HG03354 (cell line): ENCODE data around the gene ZFYVE26.

ENCODE experiments used
- ATAC-seq: cut with Tn5 transposase; IDR thresholded peaks from one replicate; pipeline ENCODE4 v1.9.1; 2021; ENCODE audit warnings: mild to moderate bottlenecking; ENCODE audit not compliant: unreplicated experiment, poor library complexity, severe bottlenecking

ZFYVE26 gene

DNA sequence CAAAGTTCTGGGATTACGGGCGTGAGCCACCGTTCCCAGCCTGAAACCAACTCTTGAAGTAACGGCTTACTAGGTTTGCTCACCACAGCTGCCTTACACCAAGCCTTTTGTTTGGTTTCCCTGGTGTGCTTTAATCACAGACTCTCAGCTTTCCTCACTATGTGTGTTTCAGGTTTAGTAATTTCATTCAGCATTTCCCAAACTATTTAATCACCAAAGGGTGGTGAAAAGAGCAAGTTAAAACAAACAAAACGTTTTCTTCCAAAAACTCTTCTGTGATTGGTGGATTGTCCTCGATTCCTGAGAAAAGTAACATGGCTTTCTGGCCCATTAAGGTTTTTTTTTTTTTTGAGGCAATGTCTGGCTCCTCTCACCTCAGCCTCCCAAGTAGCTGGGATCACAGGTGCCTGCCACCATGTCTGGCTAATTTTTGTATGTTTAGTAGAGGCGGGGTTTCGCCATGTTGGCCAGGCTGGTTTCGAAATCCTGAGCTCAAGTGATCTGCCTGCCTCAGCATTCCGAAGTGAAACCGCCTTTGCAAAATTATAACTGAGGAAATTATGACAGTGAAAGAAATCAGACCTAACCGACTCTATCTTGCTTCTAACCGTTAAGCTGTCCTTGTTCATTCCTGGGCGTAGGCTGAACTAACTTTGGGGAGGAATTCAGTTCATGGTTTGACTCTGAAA is 1.5 kb upstream of the ZFYVE26 start:
- ATAC-seq = no peak

DNA sequence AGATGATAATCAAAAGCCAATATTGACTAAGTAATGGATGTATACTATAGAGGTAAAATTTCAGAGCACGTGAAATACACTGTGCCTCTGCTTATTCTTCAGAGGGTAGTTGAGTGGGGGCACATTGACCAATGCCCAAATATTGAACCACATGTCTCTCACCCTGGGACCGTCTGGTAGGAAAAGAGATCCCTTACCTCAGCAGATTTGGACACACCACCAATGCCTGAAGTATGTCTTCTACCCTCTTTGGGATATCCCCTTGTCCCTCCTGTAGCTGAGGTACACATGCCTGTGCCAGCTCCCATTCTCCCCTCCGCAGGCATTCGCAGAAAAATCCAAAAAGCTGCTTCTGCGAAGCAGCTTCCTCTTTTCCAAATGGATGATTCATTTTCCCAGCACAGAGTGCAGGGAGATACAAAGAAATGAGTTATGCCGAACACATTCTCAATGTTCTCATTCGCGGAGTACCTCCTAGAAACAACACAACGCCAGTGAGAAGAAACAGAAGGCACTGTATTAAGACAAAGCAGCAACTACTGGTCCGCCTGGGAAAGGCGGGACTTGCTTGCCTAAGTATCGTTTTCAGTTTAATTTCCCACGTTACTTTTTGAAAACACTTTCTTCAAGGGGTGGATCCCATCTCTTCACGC is 691 bp downstream of the ZFYVE26 start:
- ATAC-seq = no peak

DNA sequence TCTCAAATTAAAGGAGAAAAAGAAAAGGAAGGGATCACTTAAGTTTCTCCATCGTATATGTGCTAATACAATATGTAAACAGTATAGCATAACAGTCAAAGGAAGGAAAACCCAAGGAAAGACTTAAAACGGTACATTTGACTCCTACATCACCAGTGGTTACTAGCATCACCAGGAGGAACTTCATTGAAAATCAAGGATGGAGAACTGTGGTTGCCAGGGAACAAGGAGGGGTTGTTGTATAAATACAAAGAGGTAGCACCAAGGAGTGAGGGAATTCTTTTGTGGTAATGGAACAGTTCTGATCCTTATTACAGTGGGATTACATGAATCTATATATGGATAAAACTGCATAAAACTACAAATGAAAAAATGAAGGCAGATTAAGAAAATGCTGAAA is 1.6 kb downstream of the ZFYVE26 start:
- no peak for ATAC-seq

DNA sequence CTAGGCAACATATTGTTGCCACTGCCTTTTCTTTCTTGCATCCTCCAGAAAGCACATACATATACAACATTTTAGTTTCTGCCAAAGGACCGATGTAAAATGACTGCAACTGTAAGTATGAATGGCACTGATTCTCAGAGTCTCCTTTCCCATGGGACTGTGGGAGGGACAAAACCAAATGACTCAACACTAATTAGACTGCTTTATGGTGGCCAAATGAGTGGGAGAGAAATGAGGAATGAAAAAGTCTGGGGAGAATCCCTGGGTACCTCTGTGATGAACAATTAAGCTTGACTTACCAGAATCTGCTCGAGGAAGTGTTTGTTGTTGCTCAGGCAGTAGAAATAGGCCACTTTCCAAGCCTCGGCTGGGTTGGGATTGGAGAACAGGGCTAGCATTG is 10.1 kb downstream of the ZFYVE26 start:
- ATAC-seq = no peak

DNA sequence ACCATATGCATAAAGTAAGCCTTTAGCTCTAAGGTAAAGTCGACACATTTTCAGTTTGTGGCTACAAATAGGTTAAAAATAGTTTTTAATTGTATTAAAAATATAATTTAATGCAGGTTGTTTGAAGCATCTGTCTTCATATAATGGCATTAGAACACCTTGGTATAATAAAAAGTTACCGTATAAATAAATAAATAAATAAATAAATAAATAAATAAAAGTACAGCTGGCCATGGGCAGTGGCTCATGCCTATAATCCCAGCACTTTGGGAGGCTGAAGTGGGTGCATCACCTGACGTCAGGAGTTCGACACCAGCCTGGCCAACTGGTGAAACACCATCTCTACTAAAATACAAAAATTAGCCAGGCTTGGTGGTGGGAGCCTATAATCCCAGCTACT is 15.6 kb downstream of the ZFYVE26 start:
- no peak for ATAC-seq

DNA sequence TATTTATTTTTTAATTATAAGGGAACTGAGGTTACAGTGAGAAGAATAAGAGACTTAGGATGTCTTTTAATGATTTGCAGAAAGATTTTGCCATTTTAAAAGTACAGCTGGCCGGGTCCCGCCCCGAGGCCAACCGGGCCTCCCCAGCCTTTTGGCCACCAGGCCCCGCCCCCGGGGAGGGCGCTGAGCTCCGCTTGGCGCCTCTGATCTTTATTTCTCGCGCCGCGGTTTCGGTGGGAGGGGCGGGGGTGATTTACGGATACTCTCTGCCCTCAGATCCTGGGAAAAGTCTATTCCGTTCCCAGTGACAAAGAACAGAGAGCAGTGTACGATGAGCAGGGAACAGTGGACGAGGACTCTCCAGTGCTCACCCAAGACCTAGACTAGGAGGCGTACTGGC is 17.7 kb downstream of the ZFYVE26 start:
- no peak for ATAC-seq

DNA sequence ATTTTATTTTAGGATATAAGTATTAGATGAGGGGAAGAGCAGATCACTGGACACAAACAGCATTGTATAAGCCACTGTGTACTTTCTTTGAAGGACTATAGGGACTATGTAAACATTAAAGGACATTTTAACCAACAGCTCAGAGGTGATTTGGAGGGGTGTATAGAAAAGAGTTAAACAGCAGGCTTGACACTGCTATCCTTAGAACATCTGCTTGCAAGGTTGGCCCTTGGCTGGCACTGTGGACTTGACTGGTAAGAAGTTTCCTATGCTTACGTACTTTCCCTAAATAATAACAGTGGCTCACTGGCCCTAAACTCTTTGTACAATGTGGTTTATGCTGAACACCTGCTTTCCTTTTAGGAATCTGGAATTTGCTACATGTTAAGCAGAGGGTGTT is 28.7 kb downstream of the ZFYVE26 start:
- no peak for ATAC-seq

DNA sequence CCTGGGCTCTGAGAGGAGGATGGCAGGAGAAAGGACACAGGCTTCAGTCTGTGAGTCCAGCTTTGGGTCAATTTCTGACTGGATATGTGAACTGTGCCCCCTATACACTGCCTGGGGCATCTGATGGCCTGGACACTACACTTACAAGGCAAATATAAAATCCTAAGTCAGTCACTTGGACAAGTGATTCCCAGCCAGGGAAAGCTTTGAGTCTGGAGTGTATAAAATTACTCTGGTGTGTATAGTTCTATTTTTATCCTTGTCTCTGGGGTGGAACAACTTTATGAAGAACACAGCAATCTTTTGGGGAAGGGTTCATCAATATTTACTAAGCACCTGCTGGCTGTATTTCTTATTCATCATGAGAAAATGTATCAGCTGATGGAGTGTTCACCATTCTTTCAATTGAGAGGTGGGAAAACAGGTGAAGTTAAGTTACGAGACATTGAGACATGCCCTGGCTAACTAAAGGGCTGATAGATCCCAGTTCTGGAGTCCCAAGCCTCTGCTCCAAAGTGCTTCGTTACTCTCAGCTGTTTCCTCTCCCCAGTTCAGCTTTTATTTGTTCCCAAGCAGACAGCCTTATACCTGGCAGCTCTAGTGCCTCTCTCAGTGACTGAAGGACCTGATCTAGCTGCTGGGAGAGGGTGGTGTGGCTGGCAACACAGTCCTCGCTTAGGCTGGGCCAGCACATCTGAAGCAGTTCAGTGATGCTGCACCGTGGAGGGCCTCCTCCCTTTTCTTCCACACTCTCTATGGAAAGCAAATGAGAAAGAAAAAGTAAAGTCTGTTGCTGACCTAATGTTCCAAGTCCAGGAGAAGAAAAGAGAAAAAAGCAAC is 30.9 kb downstream of the ZFYVE26 start:
- ATAC-seq = no peak

DNA sequence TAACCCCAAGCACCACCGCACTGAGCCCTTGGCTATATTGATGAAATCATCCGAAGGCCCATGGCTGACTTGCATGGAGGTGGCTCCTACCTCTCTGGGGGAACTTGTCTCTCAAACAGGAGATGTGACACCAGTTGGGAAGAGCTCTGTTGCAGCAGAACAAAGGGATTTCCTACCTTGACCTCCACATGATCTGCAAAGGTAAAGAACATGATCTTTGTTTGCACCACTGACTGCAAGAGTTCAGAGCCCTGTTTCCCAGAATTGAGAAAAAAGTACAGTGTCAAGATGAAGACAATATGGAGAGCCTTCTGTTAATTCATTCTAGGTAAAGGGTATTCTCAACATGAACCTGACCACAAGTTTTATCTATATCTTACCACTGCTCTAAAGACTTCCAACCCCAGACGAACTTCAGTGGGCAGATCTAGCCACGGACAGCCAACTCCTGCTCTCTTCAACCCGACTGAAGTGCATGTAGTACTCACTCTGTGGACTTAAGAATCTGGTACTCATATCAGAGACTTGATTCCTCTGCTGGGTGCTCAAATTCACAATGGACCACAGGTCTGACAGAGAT is 32.1 kb downstream of the ZFYVE26 start:
- ATAC-seq = no peak

DNA sequence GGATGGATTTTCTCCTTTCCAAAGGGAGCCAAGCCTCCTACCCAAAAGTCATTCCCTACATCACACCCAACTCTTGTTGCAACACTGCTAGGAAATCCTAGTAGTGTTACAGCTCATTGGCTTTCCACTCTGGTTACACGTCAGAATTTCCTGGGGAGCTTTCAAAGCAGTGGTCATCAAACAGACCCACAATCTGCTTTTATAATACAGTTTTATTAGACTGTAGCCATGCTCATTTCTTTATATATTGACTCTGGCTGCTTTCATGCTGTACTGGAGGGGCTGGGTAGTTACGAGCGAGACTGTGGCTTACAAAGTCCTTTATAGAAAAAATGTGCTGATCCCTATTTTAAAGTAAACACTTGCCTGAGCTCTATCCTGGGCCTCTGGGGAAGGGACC is 34.3 kb downstream of the ZFYVE26 start:
- ATAC-seq = no peak

DNA sequence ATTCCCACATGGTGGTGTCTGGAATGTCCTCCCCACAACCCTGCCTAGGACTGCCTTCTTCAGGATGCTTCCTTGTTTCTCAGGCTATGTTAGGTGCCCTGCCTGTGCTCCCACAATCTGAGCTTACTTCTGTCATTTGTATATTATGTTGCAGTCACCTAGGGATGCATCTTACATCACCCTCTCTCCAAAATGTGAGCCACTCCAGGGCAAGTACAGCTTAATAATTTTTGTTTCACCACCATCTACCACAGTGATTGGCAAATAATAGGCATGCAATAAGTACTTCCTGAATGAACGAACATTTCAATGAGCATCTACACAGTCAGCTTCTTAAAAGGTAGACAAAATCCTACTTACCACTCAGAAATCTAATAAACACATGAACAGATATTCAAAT is 37.6 kb downstream of the ZFYVE26 start:
- no peak for ATAC-seq

DNA sequence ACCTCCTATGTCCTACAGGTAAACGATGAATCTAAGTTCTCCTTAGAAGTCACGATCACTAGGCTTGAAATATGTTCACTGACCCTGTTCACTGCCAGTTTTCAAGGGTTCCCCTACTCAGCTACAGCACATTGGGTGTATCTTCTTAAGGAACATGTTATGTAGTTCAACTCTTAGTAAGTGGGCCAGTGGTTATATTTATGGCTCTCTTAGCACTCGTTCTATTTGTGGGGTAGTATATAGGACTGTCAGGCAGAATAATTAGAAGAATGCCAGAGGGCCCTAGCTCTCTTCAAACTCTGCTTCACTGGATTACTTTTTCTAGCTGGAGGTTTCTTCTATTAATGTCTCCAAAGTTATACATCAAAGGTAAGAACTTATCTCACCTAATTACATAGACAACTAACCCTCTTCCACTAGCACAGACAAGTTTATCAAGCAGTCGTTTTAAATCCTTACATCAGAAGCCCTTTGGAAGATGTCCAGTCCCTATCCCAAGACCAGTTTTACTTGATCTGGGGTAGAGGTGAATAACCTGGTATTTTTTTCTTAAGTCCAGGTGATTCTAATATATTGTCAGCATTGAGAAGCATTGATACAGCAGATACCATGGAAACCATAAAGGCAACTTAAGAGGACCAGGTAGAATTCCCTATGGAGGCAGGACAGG is 39.6 kb downstream of the ZFYVE26 start:
- no peak for ATAC-seq

DNA sequence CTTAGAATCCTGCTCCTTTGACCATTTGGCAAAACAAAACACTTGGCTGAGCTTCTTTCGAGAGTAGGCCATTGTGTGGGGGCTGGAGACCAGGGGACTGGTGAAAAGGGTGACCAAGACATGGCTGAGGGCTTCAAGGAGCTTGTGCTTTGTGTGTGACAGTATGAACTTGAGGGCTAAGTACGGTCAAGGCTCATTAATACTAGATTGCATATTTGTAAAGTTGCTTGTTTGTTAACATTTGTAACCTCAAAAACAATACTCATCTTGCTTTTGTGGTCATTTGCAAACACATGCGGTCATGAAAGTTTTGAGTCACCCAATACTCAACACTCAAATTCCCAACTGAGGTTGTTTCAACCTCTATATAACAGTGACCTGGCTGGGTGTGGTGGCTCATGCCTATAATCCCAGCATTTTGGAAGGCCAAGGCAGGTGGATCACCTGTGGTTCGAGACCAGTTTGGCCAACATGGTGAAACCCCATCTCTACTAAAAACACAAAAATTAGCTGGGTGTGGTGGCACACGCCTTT is 42.5 kb downstream of the ZFYVE26 start:
- ATAC-seq = no peak

DNA sequence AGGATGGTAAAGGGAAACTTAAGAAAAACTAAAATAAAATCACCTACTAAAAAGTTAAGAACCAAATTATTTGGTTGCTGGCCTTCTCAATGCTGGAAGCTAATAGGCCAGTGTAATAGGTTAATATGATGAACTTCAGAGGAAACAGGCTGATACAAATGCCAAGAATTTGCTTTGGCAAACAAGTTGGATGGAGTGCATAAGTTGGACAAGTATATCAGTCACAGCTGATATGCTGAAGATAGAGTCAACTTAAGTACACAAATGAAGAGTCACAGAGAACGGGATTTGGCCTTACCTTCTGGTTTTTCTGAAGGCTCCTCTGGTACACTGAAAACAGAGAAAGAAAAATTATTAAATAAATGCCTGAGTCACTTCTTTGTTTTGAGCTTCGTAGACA is 48.2 kb downstream of the ZFYVE26 start:
- ATAC-seq = no peak

DNA sequence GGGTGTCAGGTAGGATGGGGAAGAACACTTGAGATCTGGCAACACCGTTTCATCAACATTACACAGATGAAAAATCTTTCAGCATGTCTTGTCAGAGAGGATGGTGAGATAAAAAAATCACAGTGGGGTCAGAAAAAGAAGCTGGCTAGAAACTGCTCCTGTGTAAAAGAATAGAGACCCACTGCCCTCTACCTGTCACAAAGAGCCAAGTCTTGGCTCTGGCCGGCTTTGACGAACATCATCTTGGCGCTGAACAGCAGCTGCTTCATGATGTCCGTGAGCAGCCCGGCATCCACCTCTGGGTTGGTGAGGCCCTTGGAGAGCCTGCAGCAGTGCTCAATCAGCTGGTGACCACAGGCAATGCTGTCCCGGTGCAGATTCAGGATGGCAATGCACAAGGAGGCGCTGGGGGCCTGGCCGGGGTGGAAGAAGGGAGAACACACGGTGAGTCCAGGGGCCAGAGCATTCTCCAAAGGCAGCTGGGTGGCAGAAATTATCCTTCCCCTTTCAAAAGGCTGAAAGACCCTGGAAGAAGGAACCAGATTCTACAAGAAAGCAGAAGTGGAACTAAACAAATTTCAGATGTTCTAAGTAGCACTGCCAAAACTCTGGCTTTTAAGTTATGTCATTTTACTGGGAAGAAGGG is 50.2 kb downstream of the ZFYVE26 start:
- ATAC-seq = no peak

DNA sequence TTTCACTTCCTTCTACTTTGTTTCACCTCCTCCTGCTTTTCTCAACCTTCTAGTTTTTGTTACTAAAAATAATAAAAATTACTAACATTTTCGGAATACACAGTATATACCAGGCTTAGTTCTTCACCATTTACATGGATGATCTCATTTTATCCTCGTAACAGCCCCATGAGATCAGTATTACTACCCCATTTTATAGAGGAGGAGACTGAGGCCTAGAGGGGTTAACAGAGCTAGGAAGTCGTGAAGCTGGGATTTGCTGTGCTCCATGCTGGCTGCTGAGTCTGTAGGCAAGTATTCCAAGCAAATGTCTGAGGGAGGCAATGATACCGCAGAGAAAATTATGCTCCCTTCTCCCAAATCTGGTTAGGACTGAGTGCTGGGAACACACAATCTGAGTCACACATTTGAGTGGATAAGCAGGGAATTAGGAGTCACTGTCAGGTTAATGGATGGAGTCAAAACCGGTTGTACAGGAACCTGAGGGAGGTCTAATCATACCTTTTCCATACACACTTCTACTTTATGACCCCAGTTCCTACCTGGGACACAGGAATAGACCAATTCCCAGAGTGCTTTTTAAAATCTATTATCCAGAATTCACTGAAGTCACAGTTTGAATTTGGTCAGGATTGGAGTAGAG is 51.1 kb downstream of the ZFYVE26 start:
- no peak for ATAC-seq

DNA sequence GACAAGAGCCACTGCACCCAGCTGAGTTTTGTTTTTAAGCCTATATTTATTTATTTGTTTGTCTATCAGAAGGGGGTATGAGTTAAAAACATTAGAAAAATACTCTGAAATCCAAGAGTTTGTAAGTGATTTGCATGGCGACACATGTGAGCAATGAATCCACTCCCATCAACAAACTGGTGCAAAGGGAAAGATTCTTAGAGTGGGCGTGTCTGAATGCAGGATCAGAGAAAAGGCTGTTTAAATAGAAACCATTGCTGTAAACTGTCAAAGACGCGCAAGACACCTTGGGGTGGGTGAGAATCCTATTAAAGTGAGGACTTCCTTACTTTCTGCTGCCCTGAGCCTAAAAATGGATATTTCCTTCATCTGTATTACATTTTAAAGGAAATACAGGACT is 51.9 kb downstream of the ZFYVE26 start:
- no peak for ATAC-seq

DNA sequence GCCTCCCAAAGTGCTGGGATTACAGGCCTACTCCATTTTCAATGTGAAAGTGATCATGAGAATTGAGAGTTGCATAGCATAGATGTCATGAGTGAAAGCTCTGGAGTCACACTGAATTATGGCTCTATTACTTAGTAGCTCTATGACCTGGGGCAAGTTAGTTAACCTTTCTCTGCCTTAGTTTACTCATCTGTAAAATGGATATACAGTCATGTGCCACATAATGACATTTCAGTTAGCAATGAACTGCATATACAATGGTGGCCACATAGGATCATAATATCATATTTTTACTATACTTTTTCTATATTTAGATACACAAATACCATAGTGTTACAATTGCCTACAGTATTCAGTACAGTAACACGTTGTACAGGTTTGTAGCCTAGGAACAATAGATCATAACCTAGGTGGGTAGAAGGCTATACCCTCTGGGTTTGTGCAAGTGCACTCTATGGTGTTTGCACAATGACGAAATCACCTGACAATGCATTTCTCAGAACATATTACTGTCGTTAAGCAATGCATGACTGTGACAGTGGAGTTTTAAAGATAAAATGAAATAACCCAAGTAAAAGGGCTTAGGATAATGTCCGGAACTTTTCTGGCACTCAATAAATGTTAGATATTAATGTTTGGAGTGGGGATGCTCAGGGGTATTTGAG is 53.1 kb downstream of the ZFYVE26 start:
- no peak for ATAC-seq
